ENCODE measurements around the gene CDH4. TPM values are rescaled to one million over a fixed set of nuclear protein-coding genes. Genes with fewer than 3 reads are reported as not detected.
A peak's percentile ranks its signal among the peaks of the same experiment; 100 is the strongest.

CDH4 gene
- total RNA-seq, 1 donor from 2014 or later = 2.9 TPM

- peaks cover 5% of the 10 kb centered on the region for H3K36me3 Mint-ChIP-seq
- peaks cover 4% of the 10 kb centered on the region for H4K20me1 ChIP-seq (ENCODE audit: low read depth)
- peaks cover 9% of the 10 kb centered on the region for H3K4me1 Mint-ChIP-seq
- no peak overlapping the region for H3K4me3 Mint-ChIP-seq
- no peak overlapping the region for H3K27ac Mint-ChIP-seq
- no peak overlapping the region for H3K27ac ChIP-seq
- no peak for DNase-seq (ENCODE audit: low spot score)
- no peak overlapping the region for H3K4me3 ChIP-seq
- H3K4me1 ChIP-seq = peaks cover 4% of the 10 kb centered on the region
- no peak for TF ChIP-seq EZH2 (IDR thresholded peaks at IDR 0.05)
- TF ChIP-seq EZH2phosphoT487 (IDR thresholded peaks at IDR 0.05) = no peak
- TF ChIP-seq CTCF (IDR thresholded peaks at IDR 0.05) = no peak
- peaks cover 17% of the 10 kb centered on the region for H3K9me3 Mint-ChIP-seq
- no peaks in the 10 kb centered on the region for H3K36me3 ChIP-seq
- no peak overlapping the region for H3K4me2 ChIP-seq
- no peaks in the 10 kb centered on the region for H3F3A ChIP-seq (ENCODE audit: low read depth)
- H3K79me2 ChIP-seq (ENCODE audit: low read depth) = no peaks in the 10 kb centered on the region
- no peaks in the 10 kb centered on the region for H3K27me3 ChIP-seq
- H2AFZ ChIP-seq (replicated peaks) = no peak overlapping the region
- H3K9me3 ChIP-seq (ENCODE audit: low read depth) = no peaks in the 10 kb centered on the region
- no peak overlapping the region for H3K9ac ChIP-seq
- peaks cover 11% of the 10 kb centered on the region for H3K27me3 Mint-ChIP-seq (ENCODE audit: insufficient read depth, low read depth)
These were observed 352.5 kb downstream of the CDH4 start for GRCh38 chr20:61604549-61604948.

- H3K36me3 Mint-ChIP-seq = peaks cover 5% of the 10 kb centered on the region
- peaks cover 17% of the 10 kb centered on the region for H3K9me3 Mint-ChIP-seq
- H3K4me3 Mint-ChIP-seq = no peak overlapping the region
- no peak overlapping the region for H3K9ac ChIP-seq
- no peaks in the 10 kb centered on the region for H3K9me3 ChIP-seq (ENCODE audit: low read depth)
- DNase-seq (ENCODE audit: low spot score) = no peak
- H3K27me3 Mint-ChIP-seq (ENCODE audit: insufficient read depth, low read depth) = peaks cover 11% of the 10 kb centered on the region
- TF ChIP-seq EZH2 (IDR thresholded peaks at IDR 0.05) = no peak
- no peak for TF ChIP-seq EZH2phosphoT487 (IDR thresholded peaks at IDR 0.05)
- TF ChIP-seq CTCF (IDR thresholded peaks at IDR 0.05) = no peak
- no peak overlapping the region for H2AFZ ChIP-seq (replicated peaks)
- H3K27me3 ChIP-seq = no peaks in the 10 kb centered on the region
- H3K4me3 ChIP-seq = no peak overlapping the region
- H3K4me1 ChIP-seq = no peaks in the 10 kb centered on the region
- peak overlapping the region; percentile 4 for H3K27ac Mint-ChIP-seq
- no peaks in the 10 kb centered on the region for H3F3A ChIP-seq (ENCODE audit: low read depth)
- no peak overlapping the region for H3K27ac ChIP-seq
- H3K36me3 ChIP-seq = no peaks in the 10 kb centered on the region
- no peak overlapping the region for H3K4me2 ChIP-seq
- H4K20me1 ChIP-seq (ENCODE audit: low read depth) = peaks cover 4% of the 10 kb centered on the region
- peaks cover 3% of the 10 kb centered on the region for H3K4me1 Mint-ChIP-seq
- H3K79me2 ChIP-seq (ENCODE audit: low read depth) = no peaks in the 10 kb centered on the region
These were observed 353.2 kb downstream of the CDH4 start for GRCh38 chr20:61605283-61605682.

DNA sequence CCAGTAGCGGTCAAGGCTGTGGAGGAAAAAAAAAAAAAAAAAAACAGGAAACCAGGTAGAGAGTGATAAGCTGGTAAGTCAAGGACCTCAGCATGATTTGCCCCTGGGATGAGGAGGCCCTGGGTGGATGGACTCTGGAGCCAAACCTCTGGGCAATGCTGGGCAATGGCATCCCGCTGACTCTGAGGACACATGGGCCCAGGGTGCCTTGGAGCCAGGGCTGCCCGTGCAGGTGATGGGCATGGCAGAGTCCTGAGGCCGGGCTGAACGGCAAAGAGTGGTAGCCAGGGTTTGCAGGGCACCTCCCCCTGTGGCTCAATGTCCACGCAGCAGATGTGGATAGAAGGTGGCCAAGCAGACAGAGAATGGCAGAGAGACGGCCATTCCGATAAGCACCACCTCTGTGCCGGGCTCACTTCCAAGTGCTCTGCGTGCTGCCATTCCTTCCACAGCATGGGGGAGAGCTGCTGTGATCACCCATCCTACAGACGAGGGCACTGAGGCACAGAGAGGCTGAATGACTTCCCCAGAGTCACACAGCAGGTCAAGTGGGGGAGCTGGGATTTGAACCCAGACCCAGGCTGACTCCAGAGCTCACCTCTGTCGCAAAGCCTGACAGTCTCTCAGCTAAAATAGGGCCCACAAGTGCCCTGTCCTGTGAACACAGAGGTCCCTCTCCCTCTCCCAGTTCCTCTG is 353.9 kb downstream of the CDH4 start:
- no peak overlapping the region for H3K4me2 ChIP-seq

More for the DNA sequence above, 353.9 kb downstream of the CDH4 start:
- H3K27me3 ChIP-seq = no peaks in the 10 kb centered on the region
- H3K36me3 Mint-ChIP-seq = peaks cover 5% of the 10 kb centered on the region
- no peak overlapping the region for H3K27ac Mint-ChIP-seq
- no peaks in the 10 kb centered on the region for H3K36me3 ChIP-seq
- no peak overlapping the region for H3K4me3 Mint-ChIP-seq
- no peak overlapping the region for H3K9ac ChIP-seq
- H3K27me3 Mint-ChIP-seq (ENCODE audit: insufficient read depth, low read depth) = peaks cover 11% of the 10 kb centered on the region
- H3K79me2 ChIP-seq (ENCODE audit: low read depth) = no peaks in the 10 kb centered on the region
- no peaks in the 10 kb centered on the region for H3K4me1 ChIP-seq
- no peaks in the 10 kb centered on the region for H3K4me1 Mint-ChIP-seq
- no peak overlapping the region for H3K27ac ChIP-seq
- DNase-seq (ENCODE audit: low spot score) = no peak
- H3F3A ChIP-seq (ENCODE audit: low read depth) = no peaks in the 10 kb centered on the region
- TF ChIP-seq EZH2phosphoT487 (IDR thresholded peaks at IDR 0.05) = no peak
- peaks cover 4% of the 10 kb centered on the region for H4K20me1 ChIP-seq (ENCODE audit: low read depth)
- H3K4me3 ChIP-seq = no peak overlapping the region
- H2AFZ ChIP-seq (replicated peaks) = no peak overlapping the region
- H3K9me3 ChIP-seq (ENCODE audit: low read depth) = no peaks in the 10 kb centered on the region
- peaks cover 17% of the 10 kb centered on the region for H3K9me3 Mint-ChIP-seq

Data from neural progenitor cell (in vitro differentiated cells).